Dedifferentiated amniotic fluid mesenchymal stem cell (primary cell): ENCODE measurements around the gene IQGAP3.

ENCODE experiments used
- DNase-seq: peaks from one replicate; pipeline ENCODE4 v3.0.0-alpha.2; 2016; ENCODE audit errors: extremely low spot score

Gene IQGAP3

DNA sequence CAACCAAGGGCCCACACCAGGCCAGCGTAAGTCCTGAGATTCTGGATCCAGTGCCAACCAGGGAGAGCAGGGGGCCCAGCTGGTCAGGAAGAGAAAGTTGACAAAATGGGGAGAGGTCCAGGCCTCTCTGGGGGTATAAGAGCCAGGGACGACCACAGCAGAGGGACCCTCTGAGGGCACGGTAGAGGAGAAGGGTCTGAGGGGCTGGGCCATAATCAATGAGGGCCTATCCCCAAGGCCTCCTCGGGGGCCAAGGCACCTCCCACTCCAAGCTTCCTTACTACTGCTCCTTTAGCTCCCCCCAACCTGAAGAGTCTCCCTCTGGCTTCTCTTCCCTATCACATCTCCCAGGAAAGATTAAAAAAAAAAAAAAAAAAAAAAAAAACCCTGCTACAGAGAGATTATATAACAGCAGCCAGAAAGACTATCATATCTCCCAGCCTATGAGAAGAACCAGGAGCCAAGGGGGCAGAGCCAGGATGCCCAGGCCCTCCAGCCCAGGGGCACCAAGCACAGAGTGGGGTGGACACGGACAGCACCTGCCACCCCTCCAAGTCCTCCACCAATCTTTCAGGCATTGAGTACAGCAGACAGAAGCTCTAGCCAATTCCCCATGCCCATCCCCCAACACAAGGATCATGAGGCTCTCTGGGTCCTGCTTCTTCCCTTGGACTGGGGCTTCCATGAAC lies 74.5 kb downstream of the IQGAP3 start:
- DNase-seq, result no peak

DNA sequence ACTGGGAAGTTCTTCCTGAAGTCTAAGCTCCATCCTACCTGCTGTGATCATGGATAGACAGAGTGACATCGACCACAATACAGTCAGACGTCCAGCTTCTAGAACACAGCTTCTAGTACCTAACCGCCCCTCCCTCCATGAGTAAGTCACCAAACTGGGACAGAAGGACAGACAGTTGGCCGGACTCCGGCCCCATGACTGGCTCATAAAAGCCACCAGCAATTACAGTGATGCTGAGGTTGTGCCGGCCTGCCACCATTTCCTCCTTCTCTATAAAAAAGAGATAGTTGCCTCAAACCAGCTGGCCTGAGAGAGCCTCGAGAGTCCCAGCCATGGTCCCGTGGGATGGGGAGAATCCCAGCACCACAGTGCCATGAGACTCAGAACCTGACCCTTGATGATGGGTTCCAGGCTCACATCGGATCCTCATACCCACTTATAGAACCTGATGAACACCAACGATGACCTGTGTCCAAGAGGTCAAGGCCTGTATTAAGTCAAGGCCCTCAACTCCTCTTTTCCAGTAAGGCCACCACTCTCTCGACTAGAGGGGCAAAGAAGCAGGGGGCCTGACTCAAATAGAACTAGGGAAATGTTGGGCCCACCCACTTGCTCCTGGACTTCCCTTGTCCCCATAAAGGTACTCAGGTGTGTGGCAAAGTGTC lies 75.2 kb downstream of the IQGAP3 start:
- no peak for DNase-seq

DNA sequence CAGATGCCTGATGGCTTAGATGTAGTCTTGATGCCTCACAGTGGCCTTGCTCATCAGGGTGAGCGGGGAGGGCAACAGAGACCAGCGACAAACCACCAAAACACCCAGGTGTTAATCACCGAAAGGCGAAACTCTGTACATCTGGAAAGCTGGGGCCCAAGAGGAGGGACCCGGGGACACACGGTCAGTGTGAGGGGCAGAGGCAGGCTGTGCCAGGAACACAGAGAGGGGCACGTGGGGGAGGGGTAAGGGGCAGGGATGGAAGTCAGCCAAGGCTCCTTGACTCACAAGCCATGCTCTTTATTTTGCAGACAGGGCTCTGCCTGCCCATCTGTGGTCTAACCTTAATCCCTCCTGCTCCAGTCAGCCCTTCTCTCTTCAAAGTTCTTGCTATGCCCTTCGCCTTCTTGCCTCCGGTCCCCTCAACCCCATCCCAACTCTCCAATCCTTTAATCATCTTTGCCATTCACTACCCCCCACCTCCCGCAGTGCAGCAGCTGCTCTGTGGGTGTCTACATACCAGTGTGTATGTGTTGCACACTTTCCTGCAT lies 76.1 kb downstream of the IQGAP3 start:
- no peak for DNase-seq

DNA sequence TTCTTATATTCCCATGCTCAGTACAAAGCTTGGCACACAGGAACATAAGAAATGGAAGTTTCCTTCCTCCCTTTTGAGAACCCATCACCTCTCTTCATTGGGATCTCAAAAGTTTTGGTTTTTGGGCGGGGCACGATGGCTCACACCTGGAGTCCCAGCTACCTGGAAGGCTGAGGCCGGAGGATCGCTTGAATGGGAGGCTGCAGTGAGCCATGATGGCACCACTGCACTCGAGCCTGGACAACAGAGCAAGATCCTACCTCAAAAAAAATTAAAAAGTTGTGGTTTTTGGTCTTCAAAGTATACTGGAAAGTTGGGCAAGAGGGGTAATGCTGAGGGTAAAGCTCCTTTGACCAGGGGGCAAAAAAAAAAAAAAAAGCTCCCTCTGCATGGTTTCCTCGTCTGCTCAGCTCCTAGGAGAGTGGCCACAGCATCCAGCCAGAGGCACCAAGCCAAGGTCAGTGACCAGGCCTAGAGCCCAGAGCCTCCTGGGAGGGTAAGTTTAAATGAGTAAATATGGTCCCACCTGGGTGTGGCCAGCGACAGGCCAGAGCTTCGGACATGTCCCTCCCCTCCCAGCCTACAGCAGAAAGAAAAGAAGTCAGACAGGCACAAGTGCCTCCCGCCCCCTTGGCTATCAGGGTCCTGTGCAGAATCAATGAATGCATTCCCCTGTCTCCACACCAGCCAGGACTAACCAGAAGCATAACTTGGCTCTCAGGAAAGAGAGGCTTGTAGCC lies 76.8 kb downstream of the IQGAP3 start:
- no peak for DNase-seq

DNA sequence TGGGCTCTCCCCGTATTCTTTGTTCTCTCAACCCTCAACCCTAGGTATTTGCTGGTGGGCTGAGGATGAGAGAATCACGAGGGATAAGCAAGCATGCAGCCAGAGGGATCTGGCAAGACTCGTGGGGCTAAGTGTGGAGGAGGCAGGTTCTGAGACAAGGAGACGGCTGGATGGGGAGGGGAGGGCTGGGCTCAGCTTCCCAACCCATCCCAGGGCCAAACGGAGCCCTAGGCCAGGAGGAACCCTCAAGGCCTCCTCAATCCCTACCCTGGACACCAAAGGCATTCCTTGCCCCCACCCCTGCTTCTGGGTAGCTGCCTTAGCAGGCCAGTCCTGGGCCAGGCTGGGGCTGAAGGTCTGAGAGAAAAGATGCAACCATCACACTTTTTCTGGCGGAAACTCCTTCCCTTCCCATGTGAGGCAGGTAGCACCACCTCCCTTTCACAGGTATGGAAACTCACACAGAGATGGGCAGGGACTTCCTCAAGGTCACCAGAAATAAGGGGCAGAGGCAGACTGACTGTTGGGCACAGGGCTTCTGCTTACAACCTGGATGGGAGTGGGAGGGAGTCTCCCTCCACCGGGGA lies 78.0 kb downstream of the IQGAP3 start:
- no peak for DNase-seq

DNA sequence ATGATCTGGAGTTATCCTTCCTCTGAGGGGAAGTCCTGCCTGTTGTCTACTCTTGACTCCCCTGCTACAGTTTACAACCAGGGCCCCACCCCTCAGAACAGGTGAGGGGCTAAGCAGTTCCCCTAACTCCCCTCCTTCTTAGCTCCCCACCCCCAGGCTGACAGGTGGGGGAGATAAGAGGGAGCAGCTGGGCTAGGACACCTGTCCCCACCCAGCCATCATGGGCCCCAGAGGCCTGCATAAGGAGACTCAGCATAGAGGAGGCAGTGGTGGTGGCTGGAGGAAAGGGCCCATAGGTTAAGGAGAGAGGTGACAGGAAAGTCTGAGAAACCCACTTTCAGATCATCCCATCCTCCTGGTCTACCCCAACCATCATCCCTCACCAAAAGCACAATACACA lies 78.6 kb downstream of the IQGAP3 start:
- DNase-seq, result no peak

DNA sequence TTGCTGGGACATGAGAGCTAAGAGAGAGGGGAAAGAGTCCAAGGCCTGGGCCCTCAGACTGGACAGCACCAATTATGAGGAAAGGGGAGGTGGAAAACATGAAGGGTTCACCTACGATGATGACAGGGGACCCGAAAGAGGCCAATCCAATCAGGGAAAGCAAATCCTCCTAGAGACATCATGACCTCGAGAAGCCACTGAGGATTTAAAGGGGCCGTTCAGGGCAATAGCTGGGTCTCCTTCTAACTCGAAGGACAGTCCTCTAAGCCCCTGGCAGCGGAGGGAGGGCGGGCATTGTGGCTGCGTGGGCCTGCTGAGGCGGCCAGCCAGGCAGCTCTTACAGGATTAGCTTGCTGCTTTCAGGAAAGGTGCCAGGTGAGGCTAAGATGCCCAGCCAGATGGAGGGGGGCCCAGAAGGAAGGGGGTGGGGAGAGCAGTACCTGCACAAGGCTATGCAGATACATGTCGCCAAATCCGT lies 79.2 kb downstream of the IQGAP3 start:
- no peak for DNase-seq

DNA sequence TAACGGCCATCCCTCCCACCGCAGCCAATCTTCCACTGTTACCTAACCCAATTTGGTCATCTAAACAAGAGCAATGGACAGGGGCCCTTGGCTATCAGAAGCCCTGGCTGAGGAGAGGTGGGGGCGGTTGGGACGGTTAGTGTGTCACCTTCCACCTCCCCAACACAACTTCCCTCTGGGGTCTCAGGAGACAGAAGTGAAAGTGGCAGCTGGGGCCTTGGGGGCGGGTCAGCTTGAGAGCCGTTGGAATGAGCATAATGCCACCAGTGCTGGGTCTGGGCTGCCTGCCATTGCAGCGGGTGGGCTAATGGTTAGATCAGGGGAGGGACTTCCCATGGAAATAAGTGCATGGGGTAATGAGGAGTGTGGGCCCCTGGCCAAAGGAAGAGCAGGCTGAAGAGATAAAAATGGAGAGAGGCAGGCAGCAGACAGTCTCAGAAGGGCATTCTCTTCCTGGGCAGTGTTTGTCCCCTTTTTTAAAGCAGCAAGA lies 79.7 kb downstream of the IQGAP3 start:
- DNase-seq, result no peak

DNA sequence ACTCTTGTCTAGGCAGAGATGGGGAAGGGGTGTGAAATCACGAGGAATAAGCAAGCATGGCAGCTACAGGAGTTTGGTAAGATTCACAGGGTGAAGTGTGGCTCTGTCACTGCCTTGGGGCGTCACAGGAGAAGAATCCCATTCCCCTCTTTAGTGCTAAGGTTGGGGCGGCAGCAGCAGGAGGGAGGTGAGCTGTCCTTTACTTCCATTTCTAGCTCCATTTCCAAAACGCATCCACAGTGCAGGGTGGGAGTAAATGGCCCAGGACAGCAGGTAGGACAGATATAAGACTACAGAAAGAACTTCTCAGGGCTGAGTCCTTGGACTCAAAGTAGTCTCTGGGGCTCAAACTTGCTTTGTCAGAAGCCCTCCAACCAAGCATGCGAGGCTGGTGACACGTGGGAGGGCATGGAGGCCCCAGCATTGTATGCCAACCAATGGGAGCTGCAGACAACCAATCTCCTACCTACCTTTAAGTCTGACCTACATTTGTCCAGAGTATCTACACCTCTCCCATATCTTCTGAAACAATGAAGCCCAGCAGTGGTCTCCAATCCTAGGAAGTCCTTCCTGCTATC lies 80.3 kb downstream of the IQGAP3 start:
- DNase-seq, result no peak

DNA sequence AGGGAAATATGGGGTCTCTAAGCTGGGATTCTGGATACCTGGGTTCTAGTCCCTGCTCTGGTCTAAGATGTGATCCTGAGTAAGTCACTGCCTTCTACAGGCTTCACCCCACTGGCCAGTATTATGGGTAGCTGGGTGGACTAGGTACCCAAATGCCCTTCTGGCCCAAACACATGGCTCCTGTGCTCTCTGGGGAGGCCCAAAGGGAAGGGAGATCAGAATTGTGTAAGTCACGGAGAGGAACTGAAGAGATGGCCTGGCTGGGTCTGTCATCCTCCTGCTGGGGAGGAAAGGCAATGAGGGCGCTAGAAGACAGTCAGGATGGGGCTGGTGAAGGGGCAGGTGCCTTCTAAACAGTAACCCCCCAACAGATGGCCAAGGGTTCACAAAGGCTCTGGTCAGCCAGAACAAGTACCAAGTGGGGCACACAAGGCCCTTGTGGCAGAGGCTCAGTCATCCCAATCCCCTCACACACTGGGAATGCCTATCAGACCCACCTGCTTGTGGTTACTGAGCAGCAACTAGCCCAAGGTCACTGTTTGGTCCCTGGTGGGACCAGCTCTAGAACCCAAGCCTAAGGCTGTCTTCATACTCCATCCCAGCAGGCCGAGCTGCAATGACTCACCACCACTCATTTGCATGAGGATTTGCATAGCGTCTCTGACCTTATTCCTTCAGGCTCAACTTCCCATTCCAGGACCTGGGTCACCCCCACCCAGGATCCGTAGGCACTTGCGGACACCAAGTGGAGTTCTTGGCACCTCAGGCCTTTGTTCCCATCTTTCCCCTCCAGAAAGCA lies 81.0 kb downstream of the IQGAP3 start:
- DNase-seq, result no peak

DNA sequence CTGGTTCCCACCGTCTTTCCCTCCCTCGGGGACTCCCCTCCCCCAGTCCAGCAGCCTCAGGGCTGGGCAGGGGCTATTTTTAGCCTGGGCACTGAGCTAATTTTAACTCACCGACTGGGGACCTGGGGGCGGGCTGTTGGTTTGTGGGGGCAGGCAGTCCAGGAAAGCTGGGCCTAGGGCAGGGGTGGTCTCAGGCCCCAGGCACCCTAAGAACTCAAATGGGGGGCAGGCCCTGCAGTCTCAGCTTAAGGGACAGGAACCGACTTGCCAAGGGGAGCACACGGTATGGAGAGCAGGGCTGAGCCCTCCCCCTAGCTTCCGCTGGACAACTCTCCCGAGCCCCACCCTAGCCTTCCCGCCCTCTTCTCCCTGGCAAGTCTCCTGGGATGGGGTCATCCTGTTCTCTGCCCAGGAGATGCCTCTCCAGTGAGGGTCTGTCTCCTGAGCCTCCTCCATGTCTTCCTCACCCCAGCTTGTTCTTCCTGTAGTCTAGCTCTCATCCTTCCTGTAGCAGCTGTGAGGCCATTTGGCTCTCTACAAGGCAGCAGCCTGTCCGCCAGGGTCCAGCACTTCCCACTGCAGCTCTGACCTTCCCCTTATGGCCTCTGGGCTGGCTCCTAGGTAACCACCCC lies 81.8 kb downstream of the IQGAP3 start:
- DNase-seq, result no peak

DNA sequence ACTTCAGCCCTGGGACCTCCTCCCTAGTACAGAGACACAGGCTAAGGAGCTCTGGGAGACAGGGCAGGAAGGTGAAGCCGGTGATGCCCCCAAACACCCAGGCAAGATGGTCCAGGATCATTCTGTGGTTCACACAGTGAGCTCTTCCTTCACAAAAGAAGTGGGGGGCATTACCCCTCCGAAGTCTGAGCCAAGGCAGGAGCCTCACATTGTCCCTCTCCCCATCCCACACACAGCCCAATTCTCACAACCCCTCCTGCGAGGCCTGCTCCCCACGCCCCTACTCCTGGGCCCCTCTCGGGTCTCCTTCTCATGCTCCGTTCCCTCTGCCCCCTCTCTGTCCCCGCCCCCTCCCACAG lies 82.5 kb downstream of the IQGAP3 start:
- no peak for DNase-seq

DNA sequence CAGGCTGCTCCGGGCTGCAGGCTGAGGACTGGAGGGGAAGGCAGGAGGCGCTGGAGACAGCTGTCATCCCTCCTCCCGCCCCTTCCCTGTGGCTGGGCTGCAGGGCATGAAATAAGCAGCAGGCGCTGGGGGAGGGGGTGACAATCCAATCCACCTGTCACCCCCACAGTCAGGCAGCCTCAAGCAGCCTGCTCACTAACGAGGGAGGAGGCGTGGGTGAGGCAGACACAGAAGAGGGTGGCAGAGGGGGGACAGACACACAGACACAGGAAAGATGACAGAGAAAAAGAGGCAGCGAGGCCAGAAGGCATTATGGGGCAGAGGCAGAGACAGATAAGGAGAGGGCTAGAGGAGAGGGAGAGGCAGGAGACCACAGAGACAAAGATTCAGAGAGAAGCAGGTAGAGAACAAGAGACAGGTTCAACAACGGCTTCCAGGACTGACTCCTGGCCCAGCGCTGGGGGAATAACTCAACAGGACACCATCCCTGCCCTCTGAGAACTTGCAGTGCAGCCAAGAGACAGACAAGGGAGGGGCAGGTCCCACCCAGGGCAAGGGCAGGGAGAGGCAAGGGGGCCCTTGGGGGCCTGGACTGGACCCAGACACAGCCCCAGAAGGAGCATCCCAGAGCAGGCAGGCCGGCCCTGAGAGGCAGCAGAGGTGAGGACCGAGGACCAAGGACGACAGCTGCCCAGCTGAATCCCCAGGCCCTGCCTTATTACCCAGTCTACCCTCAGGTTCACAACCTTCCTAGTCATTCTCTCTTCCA lies 83.0 kb downstream of the IQGAP3 start:
- DNase-seq, result no peak

DNA sequence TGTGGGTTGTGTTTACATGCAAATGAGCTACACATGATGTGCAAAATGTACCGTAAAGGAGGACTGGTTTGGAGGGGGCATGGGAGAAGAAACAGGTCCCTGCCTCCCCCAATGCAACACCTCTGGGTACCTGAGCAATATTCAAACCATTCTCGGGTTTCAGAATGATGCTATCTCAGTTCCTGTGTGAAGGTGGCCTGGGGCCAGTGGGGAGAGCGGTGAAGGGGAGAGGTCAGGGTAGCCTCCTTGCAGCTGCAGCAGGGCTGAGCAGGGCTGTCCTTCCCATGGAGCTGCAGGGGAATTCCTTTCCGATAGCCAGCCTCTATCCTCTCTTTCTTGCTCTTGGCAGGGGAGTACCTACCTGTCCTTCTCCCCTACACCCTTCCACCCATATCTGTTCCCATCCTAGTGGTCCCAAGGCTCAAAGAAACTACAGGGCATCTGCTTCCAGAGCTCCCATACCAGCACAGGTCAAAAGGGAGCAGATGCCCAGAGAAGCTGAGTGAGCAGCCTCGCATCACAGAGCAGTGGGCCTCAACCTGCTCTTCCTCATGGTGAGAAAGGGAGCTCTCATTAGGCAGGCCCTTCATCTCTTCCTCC lies 83.7 kb downstream of the IQGAP3 start:
- DNase-seq, result no peak

DNA sequence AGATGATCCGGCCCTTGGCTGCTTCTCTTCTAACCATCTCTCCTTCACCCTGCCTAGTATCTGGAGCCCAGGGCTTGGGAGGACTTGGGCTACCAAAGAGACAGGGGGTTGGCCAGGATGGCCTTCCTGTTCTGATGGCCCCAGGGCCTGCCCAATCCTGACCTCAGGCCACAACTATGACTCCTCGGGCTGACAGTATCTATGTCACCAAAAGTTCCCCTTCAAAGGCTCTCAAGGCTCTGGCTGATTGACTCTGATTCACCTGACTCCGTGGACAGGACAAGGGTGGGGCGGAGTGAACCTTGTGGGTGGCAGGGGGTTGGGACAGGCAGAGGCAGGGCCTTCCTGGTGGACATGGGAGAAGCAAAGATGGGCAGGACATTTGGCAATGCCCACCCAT lies 84.5 kb downstream of the IQGAP3 start:
- DNase-seq, result no peak

DNA sequence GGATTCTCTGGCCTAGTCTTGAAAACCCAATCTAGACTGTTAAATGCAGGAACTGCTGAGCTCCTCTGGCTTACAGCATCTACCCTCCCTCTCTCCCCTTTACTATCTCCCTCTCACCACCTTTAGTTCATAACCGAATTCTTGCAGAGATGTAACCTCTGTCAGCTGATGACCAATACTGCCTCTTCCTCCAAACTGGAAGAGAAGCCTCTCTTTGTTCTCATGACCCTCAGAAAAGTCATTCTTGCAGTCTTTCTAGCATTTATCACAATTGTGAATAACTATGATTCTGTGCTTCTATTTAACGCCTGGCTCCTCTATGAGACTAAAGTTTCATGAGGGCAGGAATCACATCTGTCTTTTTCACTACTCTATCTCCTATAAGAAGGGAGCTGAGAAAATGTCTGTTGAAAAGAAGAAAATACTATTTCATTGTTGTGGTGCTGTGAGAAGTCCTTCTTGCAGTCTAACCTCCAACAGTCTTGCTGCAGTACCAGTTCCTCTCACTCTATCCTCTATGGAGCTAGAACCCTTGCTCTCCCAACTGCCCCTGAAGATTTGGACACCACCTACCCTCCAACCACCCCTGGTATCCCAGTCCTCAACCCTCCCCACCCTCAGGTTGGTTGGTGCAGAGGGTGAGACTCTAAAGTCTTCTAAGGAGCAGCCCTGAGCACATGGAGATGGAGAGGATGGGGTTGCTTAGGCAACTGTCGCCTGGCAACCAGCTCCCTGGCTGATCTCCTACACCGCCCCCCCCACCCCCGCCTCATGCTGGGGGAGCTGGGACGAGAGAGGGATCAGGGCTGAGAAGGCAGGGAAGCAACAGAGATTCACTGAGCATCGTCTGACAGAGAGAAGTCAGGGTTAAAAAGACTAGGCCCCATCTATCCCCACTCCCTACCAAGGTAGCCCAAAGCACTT lies 85.7 kb downstream of the IQGAP3 start:
- no peak for DNase-seq

DNA sequence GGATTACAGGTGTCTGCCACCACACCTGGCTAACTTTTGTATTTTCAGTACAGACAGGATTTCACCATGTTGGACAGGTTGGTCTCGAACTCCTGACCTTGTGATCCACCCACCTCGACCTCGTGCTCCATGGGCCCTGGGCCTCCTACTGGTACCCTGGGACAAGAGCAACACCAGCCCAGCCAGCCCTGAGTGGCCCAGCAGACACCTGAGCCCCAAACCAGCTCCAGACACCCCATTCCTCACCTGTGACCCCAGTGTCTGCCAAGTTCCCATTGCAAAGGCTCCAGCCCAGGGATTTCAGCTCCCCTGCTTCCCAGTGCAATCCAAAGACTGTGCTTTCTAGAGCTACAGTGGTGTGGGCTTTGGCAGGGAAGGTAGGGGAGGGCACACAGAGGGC lies 86.4 kb downstream of the IQGAP3 start:
- DNase-seq, result no peak

DNA sequence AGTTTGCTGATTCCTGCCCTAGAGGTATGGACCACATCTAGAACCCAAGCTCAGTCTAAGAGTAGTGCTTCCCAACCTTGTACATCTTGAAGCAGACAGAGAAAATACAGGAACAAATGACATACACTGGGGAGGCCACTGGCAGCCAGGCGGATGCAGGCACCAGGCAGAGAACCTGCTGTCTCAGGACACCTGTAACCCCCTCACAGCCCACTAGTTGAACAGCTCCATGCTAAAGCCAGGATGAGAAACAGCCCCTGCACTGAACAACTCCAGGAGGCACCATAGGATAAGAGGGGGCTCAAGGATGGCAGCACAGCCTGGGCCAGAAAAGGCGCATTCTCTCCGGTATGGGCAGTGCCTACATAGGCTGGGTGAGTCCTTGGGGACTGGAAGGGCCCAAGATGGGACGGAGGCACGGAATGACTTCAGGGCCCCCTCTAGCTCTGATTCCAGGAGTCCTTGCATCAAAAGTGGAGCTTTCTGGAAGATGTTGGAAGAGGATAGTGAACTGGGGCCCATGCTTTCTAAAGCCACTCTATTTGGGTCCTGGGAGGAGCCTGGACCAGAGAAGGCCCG lies 87.8 kb downstream of the IQGAP3 start:
- DNase-seq, result no peak
